ENCODE measurements around the gene MORN4. TPM values are rescaled to one million over a fixed set of nuclear protein-coding genes. Genes with fewer than 3 reads are reported as not detected.

The MORN4 gene
- total and polyA plus RNA-seq, 2 of the 13 experiments (the other 11 are each of a cell fraction or from before 2014, with no cell fraction given): 3.4 to 9.1 TPM

DNA sequence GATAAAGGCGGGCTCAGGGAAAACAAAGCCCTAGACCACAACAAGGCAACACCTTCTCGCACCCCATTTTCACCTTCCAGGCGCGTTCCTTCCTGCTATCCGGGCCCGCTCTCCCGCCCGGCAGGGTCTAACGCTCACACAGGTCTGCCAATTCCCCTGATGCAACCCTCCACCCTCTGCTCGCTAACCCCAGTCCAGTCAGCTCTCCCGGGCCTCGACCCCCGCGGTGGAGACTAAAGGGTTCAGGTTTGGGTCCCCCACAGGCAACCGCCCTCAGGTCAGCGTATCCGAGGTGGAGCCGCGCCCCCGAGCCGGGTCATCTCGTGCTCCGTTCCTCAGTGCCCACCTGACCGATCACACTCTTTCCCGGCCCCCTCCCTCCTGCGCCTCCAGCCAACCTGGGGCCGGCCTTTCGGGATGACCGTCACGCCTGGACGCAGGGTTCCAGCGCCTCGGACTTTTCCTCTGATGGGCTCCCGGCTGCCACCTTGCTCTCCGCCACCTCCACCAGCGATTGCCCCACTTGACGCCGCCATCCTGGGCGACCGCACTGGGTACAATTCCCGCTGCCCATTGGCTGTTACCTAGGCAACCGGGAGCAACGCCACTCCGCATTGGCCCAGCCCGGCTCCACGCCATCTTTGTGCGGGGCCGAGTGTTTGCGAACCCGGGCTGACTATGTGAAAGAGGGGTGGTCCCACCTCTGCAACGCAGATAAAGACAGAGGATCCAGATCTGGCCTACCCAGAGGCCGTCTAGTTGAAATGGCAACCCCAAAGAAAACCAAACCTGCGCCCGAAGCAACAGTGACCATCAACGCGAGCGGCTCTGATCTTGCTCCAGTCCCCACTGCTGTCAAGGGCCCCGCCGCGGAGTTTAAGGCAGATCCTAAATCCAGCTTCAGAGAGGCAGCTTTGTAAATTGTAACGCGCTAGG, at the start of gene MORN4 (continued):
- no peak for TF ChIP-seq ZNF232 (CRISPR knock-in tag; IDR thresholded peaks at IDR 0.05; ENCODE audit: borderline replicate concordance)
- TF ChIP-seq NFAT5 (CRISPR knock-in tag; IDR thresholded peaks at IDR 0.05): no peak
- no peak for TF ChIP-seq CAMTA2 (CRISPR knock-in tag; IDR thresholded peaks at IDR 0.05; ENCODE audit: borderline replicate concordance)
- no peak for TF ChIP-seq ZBTB1 (CRISPR knock-in tag; IDR thresholded peaks at IDR 0.05; ENCODE audit: borderline replicate concordance)
- no peak for TF ChIP-seq ZNF746 (CRISPR knock-in tag; IDR thresholded peaks at IDR 0.05)
- TF ChIP-seq, protein P1, sequence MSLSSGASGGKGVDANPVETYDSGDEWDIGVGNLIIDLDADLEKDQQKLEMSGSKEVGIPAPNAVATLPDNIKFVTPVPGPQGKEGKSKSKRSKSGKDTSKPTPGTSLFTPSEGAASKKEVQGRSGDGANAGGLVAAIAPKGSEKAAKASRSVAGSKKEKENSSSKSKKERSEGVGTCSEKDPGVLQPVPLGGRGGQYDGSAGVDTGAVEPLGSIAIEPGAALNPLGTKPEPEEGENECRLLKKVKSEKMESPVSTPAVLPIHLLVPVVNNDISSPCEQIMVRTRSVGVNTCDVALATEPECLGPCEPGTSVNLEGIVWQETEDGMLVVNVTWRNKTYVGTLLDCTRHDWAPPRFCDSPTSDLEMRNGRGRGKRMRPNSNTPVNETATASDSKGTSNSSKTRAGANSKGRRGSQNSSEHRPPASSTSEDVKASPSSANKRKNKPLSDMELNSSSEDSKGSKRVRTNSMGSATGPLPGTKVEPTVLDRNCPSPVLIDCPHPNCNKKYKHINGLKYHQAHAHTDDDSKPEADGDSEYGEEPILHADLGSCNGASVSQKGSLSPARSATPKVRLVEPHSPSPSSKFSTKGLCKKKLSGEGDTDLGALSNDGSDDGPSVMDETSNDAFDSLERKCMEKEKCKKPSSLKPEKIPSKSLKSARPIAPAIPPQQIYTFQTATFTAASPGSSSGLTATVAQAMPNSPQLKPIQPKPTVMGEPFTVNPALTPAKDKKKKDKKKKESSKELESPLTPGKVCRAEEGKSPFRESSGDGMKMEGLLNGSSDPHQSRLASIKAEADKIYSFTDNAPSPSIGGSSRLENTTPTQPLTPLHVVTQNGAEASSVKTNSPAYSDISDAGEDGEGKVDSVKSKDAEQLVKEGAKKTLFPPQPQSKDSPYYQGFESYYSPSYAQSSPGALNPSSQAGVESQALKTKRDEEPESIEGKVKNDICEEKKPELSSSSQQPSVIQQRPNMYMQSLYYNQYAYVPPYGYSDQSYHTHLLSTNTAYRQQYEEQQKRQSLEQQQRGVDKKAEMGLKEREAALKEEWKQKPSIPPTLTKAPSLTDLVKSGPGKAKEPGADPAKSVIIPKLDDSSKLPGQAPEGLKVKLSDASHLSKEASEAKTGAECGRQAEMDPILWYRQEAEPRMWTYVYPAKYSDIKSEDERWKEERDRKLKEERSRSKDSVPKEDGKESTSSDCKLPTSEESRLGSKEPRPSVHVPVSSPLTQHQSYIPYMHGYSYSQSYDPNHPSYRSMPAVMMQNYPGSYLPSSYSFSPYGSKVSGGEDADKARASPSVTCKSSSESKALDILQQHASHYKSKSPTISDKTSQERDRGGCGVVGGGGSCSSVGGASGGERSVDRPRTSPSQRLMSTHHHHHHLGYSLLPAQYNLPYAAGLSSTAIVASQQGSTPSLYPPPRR (CRISPR knock-in tag; IDR thresholded peaks at IDR 0.05; ENCODE audit: borderline replicate concordance): no peak; the same call in 1 of the 2 replicates
- no peak for TF ChIP-seq PRPF4 (IDR thresholded peaks at IDR 0.05; ENCODE audit: low read depth, low read length, poor library complexity, severe bottlenecking)
- no peak for TF ChIP-seq PAF1 (CRISPR knock-in tag; IDR thresholded peaks at IDR 0.05)
- no peak for TF ChIP-seq ZFP62 (CRISPR knock-in tag; IDR thresholded peaks at IDR 0.05)

All from HepG2 (cell line).